ENCODE measurements around the gene TP53BP2.
"Not testable (repeated sequence)": the region's sequence is repeated elsewhere in the genome, so short reads cannot be mapped to it uniquely, and the experiment has no call there.

Gene TP53BP2

GRCh38 chr1:223810586-223810985 is 35.2 kb downstream of the TP53BP2 start:
- no peak overlapping the region for H3K9ac ChIP-seq (ENCODE audit: low read depth, low read length)
- H3K4me3 ChIP-seq (ENCODE audit: low read length): no peak overlapping the region
- H3K4me1 ChIP-seq (ENCODE audit: control insufficient read depth, insufficient read depth, low read length): peaks cover 22% of the 10 kb centered on the region
- no peaks in the 10 kb centered on the region for H3K9me3 ChIP-seq (replicated peaks; ENCODE audit: low read length)
- no peak overlapping the region for H3K4me2 ChIP-seq (ENCODE audit: low read length)
- no peaks in the 10 kb centered on the region for H3K27me3 ChIP-seq (ENCODE audit: control insufficient read depth, insufficient read depth, low read length)
- peaks cover 40% of the 10 kb centered on the region for H3K36me3 ChIP-seq (ENCODE audit: insufficient read depth, low read length)

GRCh38 chr1:223809905-223810304 is 35.8 kb downstream of the TP53BP2 start:
- not testable (repeated sequence) for H3K4me2 ChIP-seq (ENCODE audit: low read length); H3K27me3 ChIP-seq (ENCODE audit: control insufficient read depth, insufficient read depth, low read length); H3K4me3 ChIP-seq (ENCODE audit: low read length); H3K9me3 ChIP-seq (replicated peaks; ENCODE audit: low read length); H3K9ac ChIP-seq (ENCODE audit: low read depth, low read length)
- Histone ChIP-seq H3K4me1 (ENCODE audit: control insufficient read depth, insufficient read depth, low read length) (peaks cover 15% of the 10 kb centered on the region), H3K36me3 (ENCODE audit: insufficient read depth, low read length) (peaks cover 45% of the 10 kb centered on the region)

GRCh38 chr1:223803211-223803610 is 42.5 kb downstream of the TP53BP2 start:
- H3K4me2 ChIP-seq (ENCODE audit: low read length): no peak overlapping the region
- no peaks in the 10 kb centered on the region for H3K4me1 ChIP-seq (ENCODE audit: control insufficient read depth, insufficient read depth, low read length)
- H3K9ac ChIP-seq (ENCODE audit: low read depth, low read length): no peak overlapping the region
- H3K4me3 ChIP-seq (ENCODE audit: low read length): no peak overlapping the region
- no peaks in the 10 kb centered on the region for H3K9me3 ChIP-seq (replicated peaks; ENCODE audit: low read length)
- peaks cover 70% of the 10 kb centered on the region for H3K36me3 ChIP-seq (ENCODE audit: insufficient read depth, low read length)
- no peaks in the 10 kb centered on the region for H3K27me3 ChIP-seq (ENCODE audit: control insufficient read depth, insufficient read depth, low read length)

- no peaks in the 10 kb centered on the region for H3K27me3 ChIP-seq (ENCODE audit: control insufficient read depth, insufficient read depth, low read length)
- H3K9me3 ChIP-seq (replicated peaks; ENCODE audit: low read length): no peaks in the 10 kb centered on the region
- H3K9ac ChIP-seq (ENCODE audit: low read depth, low read length): no peak overlapping the region
- H3K4me3 ChIP-seq (ENCODE audit: low read length): no peak overlapping the region
- no peak overlapping the region for H3K4me2 ChIP-seq (ENCODE audit: low read length)
- no peaks in the 10 kb centered on the region for H3K4me1 ChIP-seq (ENCODE audit: control insufficient read depth, insufficient read depth, low read length)
- peaks cover 72% of the 10 kb centered on the region for H3K36me3 ChIP-seq (ENCODE audit: insufficient read depth, low read length)
Measured at GRCh38 chr1:223802602-223803001, 43.1 kb downstream of the TP53BP2 start.

GRCh38 chr1:223802032-223802431 is 43.7 kb downstream of the TP53BP2 start:
- Histone ChIP-seq H3K9me3 (replicated peaks; ENCODE audit: low read length) (no peaks in the 10 kb centered on the region), H3K9ac (ENCODE audit: low read depth, low read length) (no peak overlapping the region), H3K27me3 (ENCODE audit: control insufficient read depth, insufficient read depth, low read length) (no peaks in the 10 kb centered on the region), H3K4me3 (ENCODE audit: low read length) (no peak overlapping the region), H3K4me1 (ENCODE audit: control insufficient read depth, insufficient read depth, low read length) (no peaks in the 10 kb centered on the region), H3K36me3 (ENCODE audit: insufficient read depth, low read length) (peaks cover 72% of the 10 kb centered on the region), H3K4me2 (ENCODE audit: low read length) (no peak overlapping the region)

DNA sequence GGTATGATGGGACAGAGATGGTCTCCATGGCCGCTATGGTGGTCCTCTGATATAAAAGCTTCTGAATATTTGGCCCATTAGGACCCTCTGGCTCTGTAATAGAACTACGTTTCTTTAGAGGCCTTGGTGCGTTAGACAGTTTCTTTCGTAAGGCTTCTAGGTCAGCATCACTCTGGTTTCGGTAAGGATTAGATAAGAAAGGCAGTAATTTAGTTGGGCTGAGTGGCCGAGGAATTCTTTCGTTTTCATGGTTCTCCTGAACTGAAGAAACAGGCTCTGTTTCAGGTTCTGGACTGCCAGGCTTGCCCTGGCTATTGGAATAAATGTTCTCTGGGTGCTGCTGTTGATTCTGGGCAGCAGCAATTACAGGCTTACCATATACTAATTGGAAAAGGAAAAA is 49.5 kb downstream of the TP53BP2 start:
- H3K4me3 ChIP-seq (ENCODE audit: low read length): no peak overlapping the region
- H3K9ac ChIP-seq (ENCODE audit: low read depth, low read length): no peak overlapping the region
- H3K9me3 ChIP-seq (replicated peaks; ENCODE audit: low read length): no peaks in the 10 kb centered on the region
- H3K4me1 ChIP-seq (ENCODE audit: control insufficient read depth, insufficient read depth, low read length): no peaks in the 10 kb centered on the region
- peaks cover 60% of the 10 kb centered on the region for H3K36me3 ChIP-seq (ENCODE audit: insufficient read depth, low read length)
- H3K27me3 ChIP-seq (ENCODE audit: control insufficient read depth, insufficient read depth, low read length): no peaks in the 10 kb centered on the region
- no peak overlapping the region for H3K4me2 ChIP-seq (ENCODE audit: low read length)

DNA sequence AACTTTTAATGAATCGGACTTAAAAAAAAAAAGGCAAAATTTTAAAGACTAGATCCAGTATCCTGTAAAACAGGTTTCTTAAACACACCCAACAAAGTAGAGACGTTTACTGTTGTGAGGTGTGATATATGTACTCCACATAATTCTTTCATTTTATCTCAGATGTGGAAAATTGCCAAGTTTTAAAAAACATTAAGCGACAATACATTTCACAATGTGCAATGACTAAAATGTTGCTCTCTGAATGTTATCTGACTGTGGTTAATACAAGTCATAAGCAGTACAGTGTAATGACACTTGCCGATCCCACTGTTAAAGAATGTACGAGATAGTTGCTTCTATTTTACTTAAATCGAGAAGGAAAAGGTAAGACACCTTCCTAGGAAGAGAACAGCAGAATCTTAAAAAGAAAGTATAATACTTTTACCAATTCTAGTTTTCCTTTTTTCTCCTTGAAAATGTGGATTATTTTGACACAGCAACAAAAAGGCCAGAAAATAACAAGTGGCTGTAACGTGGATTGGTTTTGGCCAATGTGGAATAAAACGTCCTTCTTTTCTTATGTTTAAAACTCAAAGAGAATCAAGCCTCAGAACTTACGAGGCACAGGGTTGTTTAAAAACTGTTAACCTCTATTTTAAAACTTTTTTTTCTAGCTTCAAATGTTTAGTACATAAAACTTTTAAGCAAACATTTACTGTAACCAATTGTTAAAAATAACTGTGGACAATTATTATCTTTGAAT is 51.4 kb downstream of the TP53BP2 start:
- H3K4me2 ChIP-seq (ENCODE audit: low read length): no peak overlapping the region
- peaks cover 46% of the 10 kb centered on the region for H3K36me3 ChIP-seq (ENCODE audit: insufficient read depth, low read length)
- no peak overlapping the region for H3K9ac ChIP-seq (ENCODE audit: low read depth, low read length)
- no peaks in the 10 kb centered on the region for H3K4me1 ChIP-seq (ENCODE audit: control insufficient read depth, insufficient read depth, low read length)
- no peaks in the 10 kb centered on the region for H3K9me3 ChIP-seq (replicated peaks; ENCODE audit: low read length)
- H3K27me3 ChIP-seq (ENCODE audit: control insufficient read depth, insufficient read depth, low read length): no peaks in the 10 kb centered on the region
- H3K4me3 ChIP-seq (ENCODE audit: low read length): no peak overlapping the region

DNA sequence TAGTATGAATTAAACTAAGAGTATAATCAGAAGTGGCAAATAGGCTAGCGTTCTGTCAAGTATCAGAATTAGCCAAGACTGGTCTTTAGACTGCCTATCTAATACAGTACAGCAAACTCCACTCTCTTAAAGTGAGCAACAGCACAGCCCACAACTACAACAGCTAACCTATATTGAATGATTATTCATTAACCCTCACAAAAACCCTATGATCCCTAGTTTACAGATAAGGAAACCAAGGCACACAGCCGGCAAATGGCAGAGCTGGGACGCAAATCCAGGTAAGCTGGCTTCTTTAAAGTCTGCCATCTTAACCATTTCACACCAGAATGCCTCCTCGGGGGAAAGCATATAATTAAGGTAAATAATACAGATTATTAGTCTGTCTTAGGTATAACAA is 52.0 kb downstream of the TP53BP2 start:
- Histone ChIP-seq H3K4me1 (ENCODE audit: control insufficient read depth, insufficient read depth, low read length) (no peaks in the 10 kb centered on the region), H3K9ac (ENCODE audit: low read depth, low read length) (no peak overlapping the region), H3K36me3 (ENCODE audit: insufficient read depth, low read length) (peaks cover 50% of the 10 kb centered on the region), H3K27me3 (ENCODE audit: control insufficient read depth, insufficient read depth, low read length) (no peaks in the 10 kb centered on the region), H3K4me3 (ENCODE audit: low read length) (no peak overlapping the region), H3K4me2 (ENCODE audit: low read length) (no peak overlapping the region), H3K9me3 (replicated peaks; ENCODE audit: low read length) (no peaks in the 10 kb centered on the region)

GRCh38 chr1:223792046-223792445 is 53.7 kb downstream of the TP53BP2 start:
- Histone ChIP-seq H3K9me3 (replicated peaks; ENCODE audit: low read length) (no peaks in the 10 kb centered on the region), H3K4me1 (ENCODE audit: control insufficient read depth, insufficient read depth, low read length) (no peaks in the 10 kb centered on the region), H3K27me3 (ENCODE audit: control insufficient read depth, insufficient read depth, low read length) (no peaks in the 10 kb centered on the region), H3K4me3 (ENCODE audit: low read length) (no peak overlapping the region), H3K36me3 (ENCODE audit: insufficient read depth, low read length) (peaks cover 48% of the 10 kb centered on the region), H3K9ac (ENCODE audit: low read depth, low read length) (no peak overlapping the region), H3K4me2 (ENCODE audit: low read length) (no peak overlapping the region)

GRCh38 chr1:223788746-223789415 is 56.9 kb downstream of the TP53BP2 start:
- Histone ChIP-seq H3K4me1 (ENCODE audit: control insufficient read depth, insufficient read depth, low read length) (no peaks in the 10 kb centered on the region), H3K36me3 (ENCODE audit: insufficient read depth, low read length) (peaks cover 47% of the 10 kb centered on the region)

DNA sequence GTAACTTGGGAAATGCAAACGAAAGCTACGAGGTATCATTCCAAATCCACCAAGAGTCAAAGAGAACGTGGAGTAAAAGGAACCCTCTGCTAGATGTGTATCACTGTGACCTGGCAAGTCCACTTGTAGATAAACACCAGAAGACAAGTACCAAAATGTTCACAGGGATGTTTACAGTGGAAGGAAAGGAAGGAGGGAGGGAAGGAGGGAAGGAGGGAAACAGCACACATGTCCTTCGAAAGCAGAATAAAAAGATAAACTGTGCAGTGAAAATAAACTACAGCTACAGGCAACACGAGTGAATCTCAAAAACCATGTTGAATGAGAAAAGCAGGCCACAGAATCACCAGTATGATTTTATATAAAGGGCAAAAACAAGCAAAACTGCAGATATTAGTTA is 59.9 kb downstream of the TP53BP2 start:
- Histone ChIP-seq H3K27me3 (ENCODE audit: control insufficient read depth, insufficient read depth, low read length) (no peaks in the 10 kb centered on the region), H3K4me3 (ENCODE audit: low read length) (no peak overlapping the region), H3K9ac (ENCODE audit: low read depth, low read length) (no peak overlapping the region), H3K36me3 (ENCODE audit: insufficient read depth, low read length) (peaks cover 44% of the 10 kb centered on the region), H3K4me1 (ENCODE audit: control insufficient read depth, insufficient read depth, low read length) (peaks cover 5% of the 10 kb centered on the region), H3K4me2 (ENCODE audit: low read length) (no peak overlapping the region), H3K9me3 (replicated peaks; ENCODE audit: low read length) (no peaks in the 10 kb centered on the region)

More at GRCh38 chr1:223788746-223789415, 56.9 kb downstream of the TP53BP2 start:
- Histone ChIP-seq H3K9me3 (replicated peaks; ENCODE audit: low read length) (no peaks in the 10 kb centered on the region), H3K27me3 (ENCODE audit: control insufficient read depth, insufficient read depth, low read length) (no peaks in the 10 kb centered on the region), H3K9ac (ENCODE audit: low read depth, low read length) (no peak overlapping the region), H3K4me2 (ENCODE audit: low read length) (no peak overlapping the region), H3K4me3 (ENCODE audit: low read length) (no peak overlapping the region)

DNA sequence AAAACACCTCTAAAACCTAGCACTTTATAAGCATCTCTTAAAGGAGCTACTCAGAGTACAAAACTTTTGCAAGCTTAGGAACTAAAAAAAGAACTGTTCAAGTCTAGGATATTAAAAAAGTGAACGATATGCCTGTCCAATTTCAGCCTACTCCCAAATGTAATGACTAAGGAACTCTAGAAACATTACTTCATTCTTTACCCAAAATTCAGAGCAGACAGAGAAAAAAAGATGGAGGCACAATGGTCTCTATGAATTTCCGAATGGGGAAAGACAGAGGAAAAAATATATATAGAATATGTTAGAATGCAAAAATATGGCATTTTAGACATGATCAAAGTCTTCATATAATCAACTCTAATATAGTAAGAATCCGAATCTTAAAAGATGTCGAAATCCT is 61.2 kb downstream of the TP53BP2 start:
- H3K9ac ChIP-seq (ENCODE audit: low read depth, low read length): no peak overlapping the region
- H3K4me2 ChIP-seq (ENCODE audit: low read length): no peak overlapping the region
- peaks cover 53% of the 10 kb centered on the region for H3K36me3 ChIP-seq (ENCODE audit: insufficient read depth, low read length)
- no peaks in the 10 kb centered on the region for H3K27me3 ChIP-seq (ENCODE audit: control insufficient read depth, insufficient read depth, low read length)
- no peak overlapping the region for H3K4me3 ChIP-seq (ENCODE audit: low read length)
- peaks cover 11% of the 10 kb centered on the region for H3K4me1 ChIP-seq (ENCODE audit: control insufficient read depth, insufficient read depth, low read length)
- H3K9me3 ChIP-seq (replicated peaks; ENCODE audit: low read length): no peaks in the 10 kb centered on the region
